ENCODE measurements around the gene MVB12B.

The MVB12B gene

DNA sequence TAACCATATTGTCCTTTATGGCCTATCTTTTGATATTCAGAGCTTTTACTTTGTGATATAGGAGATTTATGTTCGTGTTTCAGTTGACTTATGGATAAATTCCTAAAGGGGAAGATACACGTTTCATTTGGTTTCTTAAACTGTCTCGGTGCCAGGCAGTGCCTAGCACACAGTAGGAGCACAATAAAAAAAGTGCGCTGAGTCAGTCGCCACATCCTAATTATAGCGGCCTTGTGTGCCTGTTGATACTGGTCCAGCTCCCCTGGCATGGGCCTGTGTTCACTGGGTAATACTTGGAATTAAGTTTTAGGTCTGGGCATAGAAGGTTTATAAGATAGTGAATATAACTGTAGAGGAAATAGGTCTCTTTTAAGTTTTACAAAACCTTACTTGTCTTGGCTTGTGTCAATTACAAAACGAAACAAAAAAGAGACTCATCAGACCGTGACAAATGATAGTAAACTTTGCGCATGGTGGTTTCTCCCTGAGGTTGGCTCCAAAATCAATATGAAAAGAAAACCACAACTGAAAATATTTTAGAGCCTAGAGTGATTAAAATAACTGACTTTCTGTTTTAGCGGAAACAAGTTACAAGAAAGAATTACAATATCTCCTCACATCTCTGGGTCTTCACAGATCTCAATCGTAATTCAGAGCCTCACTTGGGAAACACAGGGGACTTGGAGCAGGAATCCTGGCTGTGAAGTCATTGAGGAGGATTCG is 84.8 kb downstream of the MVB12B start:
- no peak for DNase-seq

DNA sequence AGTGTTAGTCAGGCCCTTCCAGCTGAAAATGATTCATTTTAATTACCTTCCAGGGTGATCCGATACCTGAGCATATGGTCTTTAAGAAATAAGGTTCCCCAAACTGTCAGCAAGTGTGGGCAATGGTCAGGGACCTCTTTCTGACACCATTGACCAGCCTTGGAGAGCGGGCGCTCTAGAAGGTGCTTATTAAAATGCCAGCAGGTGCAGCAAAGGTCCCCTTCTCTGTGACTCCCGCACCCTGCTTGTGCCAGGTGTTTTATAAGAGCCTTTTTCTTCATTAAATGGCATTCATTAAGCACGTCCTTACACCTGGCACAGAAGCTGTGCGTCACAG is 85.3 kb downstream of the MVB12B start:
- no peak for DNase-seq

GRCh38 chr9:126412905-126413304 is 86.3 kb downstream of the MVB12B start:
- no peak for DNase-seq

GRCh38 chr9:126413391-126414068 is 86.9 kb downstream of the MVB12B start:
- DNase-seq: no peak

DNA sequence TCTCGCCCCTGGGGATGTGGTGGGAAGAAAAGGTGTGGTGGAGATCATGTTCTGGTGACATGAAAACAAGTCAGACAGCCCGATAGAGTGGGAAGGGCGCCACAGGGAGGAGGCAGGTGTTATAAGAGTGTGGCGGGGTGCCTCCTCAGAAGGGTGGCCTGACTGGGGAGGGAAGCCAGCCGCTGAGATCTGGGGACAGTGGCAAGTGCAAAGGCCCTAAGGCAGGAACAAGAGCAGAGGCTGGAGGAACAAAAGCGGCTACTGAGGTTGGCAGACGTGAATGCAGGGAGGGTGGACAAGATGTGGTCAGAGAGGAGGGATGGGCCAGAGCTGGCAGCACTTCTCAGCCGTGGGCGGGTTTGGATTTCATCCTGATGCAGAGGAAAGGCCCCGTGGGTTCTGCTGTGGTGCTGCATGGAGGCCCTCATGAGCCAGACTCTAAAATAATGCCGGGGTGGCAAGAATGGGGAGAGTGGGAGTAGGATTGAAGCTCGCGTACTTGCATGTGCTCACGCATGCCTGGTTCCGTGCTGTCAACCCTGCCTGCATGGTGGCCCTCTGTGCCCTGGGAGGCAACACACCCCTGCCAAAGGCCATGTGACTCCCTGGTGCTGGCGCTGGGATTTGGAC is 89.2 kb downstream of the MVB12B start:
- DNase-seq: no peak

GRCh38 chr9:126417043-126417442 is 90.4 kb downstream of the MVB12B start:
- DNase-seq: no peak

- no peak for DNase-seq
Measured at GRCh38 chr9:126417684-126418083, 91.1 kb downstream of the MVB12B start.

DNA sequence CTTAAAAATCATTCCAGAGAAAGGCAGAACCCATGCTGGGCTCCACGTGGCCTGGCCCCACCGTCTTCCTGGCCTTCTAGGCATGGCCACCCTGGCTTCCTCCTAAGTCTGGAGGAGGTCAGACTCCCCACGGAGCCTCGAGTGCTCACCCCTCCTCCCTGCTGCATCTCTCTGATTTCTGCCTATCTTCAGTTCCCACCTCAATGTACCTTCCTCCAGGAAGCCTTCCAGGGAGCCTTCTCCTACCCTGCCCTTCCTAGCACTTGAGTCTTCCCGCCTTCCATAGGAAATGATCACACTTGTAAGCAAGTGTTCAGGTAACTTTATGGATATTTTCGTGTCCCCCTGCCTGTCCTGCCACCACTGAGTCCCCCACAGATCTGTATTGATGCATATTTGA is 92.0 kb downstream of the MVB12B start:
- DNase-seq: no peak

GRCh38 chr9:126419475-126419874 is 92.8 kb downstream of the MVB12B start:
- DNase-seq: no peak

DNA sequence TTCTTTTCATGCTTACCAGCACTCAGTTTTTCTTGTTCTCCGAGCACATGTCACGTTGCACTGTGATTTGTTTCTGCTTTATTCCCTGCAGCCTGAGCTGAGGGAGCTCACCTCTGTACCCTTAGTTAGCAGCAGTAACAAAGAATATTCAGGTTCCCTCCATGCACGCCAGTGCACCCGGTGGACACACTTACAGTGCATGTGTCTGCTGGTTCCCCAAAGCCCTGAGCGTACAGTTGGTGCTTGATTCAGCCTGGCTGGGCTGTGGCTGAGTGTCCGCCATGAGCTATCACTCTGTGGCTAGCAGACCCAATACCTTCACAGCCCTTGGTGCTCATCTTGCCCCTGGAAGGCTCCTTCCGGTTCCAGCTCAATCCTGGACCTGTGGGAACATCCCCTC is 93.5 kb downstream of the MVB12B start:
- no peak for DNase-seq

DNA sequence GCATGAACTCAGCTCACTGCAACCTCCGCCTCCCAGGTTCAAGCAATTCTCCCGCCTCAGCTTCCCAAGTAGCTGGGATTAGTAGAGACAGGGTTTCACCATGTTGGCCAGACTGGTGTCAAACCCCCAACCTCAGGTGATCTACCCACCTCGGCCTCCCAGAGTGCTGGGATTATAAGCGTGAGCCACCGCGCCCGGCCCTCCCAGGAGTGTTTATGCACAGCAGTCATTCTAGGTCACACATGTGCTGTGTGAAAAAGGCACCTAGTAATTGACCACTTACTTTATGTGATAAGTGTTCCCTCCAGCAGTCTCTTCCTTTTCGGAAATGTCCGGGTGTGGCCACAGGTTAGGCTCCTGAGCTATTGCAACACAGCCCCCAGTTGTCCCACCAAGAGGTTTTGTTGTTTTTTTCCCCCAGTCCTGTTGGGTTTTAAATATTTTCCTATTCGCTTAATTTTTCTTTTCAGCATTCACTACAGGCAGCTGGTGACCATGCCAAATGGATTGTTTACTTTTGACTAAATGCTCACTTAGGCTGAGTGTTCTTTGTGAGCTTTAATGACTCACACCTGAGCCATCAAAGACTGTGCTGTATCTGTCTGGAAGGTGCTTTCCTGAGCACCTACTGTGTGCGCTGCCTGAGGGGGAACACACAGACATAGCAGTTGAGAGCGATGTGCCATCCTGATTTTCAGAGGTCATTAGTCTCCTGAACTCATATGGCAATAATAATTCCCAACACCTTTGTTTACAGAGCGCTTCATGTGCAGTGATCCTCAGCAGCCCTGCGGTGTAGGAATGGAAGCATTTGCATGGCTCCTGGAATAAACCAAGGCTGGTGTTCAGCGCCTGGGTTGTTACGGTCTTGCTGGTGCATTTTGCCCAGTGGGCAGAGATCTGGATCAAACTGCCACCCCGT is 94.3 kb downstream of the MVB12B start:
- DNase-seq: no peak

DNA sequence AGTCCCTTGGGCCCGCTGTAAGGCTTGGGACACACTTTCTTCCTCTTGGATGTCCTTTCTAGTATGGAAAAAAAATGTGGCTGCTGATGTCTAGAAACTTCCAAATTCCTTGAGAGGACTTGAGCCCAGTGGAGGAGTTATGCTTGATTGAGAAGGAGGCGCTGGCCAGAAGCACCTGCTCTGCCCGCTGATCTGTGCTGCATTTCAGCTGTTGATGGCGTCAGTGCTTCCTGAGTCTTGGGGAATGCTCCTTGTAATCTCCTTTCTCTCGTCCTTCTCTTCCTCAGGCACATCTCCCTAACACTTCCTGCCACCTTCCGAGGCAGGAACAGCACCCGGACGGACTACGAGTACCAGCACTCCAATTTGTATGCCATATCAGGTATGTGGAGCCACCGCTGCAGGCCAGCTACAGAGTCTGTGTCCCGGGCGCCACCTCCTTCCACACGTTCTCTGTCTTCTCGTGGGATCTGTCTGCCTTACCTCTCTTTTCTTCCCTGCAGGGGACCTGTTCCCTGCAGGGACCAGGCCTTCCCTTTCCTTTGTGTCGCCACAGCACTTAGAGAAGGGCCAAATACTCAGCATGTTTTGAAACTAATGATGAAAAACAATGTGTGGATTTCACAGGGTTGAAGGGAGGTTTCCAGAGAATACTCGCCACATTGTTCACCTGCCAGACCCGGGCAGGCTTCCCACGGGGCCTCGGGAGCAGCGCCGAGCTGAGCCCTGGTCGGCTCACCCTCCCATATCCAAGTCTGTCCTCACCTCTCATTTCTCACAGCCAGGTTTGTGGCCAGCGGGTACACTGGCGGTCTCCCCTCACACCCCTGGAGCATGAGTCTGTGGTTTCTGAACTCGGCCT is 95.2 kb downstream of the MVB12B start:
- DNase-seq: no peak

GRCh38 chr9:126423142-126423915 is 96.7 kb downstream of the MVB12B start:
- no peak for DNase-seq

- DNase-seq: no peak
Measured at GRCh38 chr9:126423916-126424185, 97.2 kb downstream of the MVB12B start.

DNA sequence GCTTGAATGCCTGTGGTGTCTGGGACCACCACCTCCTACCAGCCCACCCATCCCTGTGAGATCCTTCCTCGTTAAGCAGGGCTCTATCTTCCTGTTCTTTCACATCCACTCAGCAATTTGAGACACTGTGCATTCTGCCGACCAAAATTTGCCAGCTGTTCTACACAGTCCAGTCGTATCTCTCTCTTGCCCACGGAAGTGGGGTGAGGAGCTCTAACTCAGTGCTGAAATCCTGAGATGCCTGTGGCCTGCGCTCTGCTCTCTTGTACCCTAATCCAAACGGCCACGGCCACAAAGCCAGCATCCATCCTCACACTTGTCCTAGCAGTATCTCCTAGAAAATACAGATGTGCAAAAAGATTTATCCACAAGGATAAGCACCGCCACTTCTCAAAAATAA is 97.9 kb downstream of the MVB12B start:
- no peak for DNase-seq

GRCh38 chr9:126428534-126429175 is 102.0 kb downstream of the MVB12B start:
- no peak for DNase-seq

DNA sequence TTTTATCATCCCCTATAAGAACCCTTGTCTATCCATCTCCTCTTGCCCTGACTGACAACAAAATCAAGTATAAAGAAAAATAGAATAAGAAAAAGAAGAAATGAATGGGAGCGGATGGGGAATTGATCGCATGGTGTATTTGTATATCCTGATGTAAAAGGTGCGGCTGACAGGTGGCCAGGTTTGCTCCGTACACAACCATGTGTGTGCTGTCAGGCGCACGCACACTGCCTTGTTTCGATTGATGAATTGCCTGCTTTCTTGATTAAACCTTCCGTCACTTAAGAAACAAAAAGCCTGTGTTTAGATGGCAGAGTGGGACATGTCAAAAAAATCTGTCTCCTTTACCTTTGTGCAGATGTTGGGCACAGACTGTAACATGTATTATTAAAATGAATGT is 102.6 kb downstream of the MVB12B start:
- no peak for DNase-seq

DNA sequence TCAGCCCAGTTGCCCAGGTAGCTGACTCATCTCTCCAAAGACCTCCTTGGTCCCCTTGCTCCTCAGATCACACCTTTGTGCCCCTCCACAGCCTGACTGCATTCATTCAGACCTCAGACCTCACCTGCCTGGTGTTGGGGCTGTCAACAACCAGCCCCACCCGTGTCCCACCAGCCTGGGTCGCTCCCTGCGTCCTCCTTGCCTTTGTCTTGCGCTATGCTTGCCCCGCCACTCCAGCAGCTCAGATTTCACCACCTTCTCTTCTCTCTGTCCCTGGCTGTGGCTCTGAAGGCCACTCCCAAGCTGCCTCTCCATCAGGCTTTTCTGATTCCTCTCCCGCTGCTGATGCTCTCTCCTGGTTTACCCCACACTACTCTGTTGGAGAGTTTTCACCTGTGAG is 103.5 kb downstream of the MVB12B start:
- DNase-seq: no peak

DNA sequence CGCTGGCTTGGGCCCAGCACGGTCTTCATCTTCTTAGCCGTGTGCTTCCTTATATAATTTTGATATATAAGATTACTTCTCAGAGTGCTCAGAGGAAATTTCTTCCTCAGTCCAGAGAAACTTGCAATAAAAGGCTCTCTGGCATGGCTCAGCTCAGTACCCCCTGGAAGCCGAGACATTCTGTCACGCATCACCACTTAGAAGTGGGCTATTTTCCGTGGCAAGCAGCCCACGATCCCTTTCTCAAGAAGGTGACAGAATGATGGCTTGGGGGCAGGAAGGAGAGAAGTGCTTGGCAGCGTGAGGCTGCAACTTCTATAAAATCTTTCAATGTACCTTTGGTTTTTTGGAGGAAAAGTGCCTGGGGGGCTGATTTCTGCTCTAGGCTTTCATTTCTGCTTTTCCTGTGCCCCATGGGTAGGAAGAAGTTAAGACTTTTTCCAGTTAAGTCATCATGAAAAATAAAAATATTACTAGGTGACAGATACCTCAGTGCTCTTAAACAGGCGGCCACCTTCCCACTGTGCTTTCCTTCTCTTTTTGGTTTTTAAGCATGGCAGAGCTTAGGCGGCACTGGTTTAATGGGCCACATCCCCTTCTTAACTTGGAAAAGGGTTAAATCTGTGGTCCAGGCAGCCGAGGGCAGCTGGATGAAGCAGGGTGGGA is 104.6 kb downstream of the MVB12B start:
- DNase-seq: no peak

DNA sequence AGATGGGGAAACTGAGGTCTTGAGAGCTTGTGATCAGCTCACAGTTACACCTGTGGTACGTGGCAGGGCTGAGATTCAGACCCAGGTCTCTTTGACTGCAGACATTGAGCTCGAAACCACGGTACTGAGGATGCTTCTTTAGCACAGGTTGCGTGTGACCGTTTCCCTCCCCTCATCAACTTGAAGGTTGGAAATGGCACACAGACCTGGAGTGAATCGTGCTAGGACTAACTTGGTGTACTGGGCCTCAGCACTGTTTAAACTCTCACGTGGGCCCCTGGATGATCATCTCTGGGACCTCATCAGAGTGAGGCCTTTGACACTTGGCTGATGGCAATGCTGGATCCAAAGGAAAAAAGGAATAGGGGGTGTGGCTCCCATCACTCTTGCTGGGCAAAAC is 106.0 kb downstream of the MVB12B start:
- no peak for DNase-seq

DNA sequence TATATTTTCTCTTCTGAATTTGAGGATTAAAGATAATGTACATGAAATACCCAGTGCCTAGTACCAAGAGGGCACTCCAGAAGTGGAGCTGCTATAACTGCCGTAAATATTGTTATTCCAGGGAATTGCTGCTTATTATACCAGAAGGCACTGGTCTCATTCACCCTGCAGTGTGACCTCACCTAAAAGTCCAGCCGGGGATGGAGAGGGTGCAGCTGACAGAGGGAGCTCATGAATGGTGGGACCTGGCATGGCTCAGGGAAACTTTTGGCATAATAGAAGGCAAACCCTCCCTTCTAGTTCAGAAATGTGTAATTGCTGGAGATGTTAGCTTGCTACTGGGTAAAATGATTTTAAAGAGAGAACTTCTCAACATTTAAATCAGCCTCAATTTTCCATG is 108.5 kb downstream of the MVB12B start:
- no peak for DNase-seq

Data from activated effector memory CD4-positive, alpha-beta T cell treated with anti-CD3 and anti-CD28 coated beads, Interleukin-2, amount 50 U/mL, for 16 hours (primary cell).